Effector memory CD8-positive, alpha-beta T cell (primary cell): ENCODE measurements around the gene PPFIA2.

Experiments used
- ATAC-seq: fragments of 150-1000 bp; cut with Tn5 transposase; replicated peaks from 2 replicates; pipeline ENCODE4 v1.10.0; 2021; ENCODE audit warnings: mild to moderate bottlenecking, moderate library complexity
- DNase-seq, 3 experiments: peaks; one replicate each; pipeline ENCODE4 v3.0.0; 2021
- H3K27ac Mint-ChIP-seq, 2 donors: one replicate each; pipeline ENCODE4 v1.8.0; 2022; ENCODE audit warnings: mild to moderate bottlenecking in 2 of 2, mixed read lengths in 2 of 2, moderate library complexity in 2 of 2
- H3K27me3 Mint-ChIP-seq, 2 donors: one replicate each; pipeline ENCODE4 v1.8.0; 2022; ENCODE audit warnings: mixed read lengths in 2 of 2
- H3K36me3 Mint-ChIP-seq: one replicate; pipeline ENCODE4 v1.8.0; 2022; ENCODE audit warnings: mild to moderate bottlenecking, moderate library complexity, mixed read lengths; ENCODE audit not compliant: insufficient read depth
- H3K4me1 Mint-ChIP-seq, 2 donors: one replicate each; pipeline ENCODE4 v1.8.0; 2022; ENCODE audit warnings: low read depth in 2 of 2, mixed read lengths in 2 of 2
- H3K4me3 Mint-ChIP-seq, 2 donors: one replicate each; pipeline ENCODE4 v1.8.0; 2022; ENCODE audit warnings: mild to moderate bottlenecking in 2 of 2, mixed read lengths in 2 of 2, moderate library complexity in 2 of 2
- H3K9me3 Mint-ChIP-seq, 2 donors: one replicate each; pipeline ENCODE4 v1.8.0; 2022; ENCODE audit warnings: mixed read lengths in 2 of 2

Gene PPFIA2

DNA sequence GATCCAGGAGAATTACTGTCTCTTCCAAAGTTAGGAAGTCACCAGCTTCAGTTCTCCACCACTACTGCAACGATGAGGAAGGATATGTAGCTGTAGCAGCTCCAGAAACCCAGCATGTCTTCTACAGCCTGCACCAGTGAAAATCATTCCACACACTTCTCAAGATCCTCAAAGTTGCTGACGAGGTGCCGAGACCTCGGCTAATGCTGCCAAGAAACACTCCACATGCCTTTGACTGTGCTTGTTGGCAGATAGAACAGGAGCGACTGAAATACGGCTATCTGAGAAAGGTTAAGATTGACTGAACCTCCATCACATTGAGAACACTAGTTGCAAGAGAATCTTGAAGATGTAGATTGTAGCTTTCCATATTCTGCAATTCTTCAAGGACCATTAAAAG, 241.9 kb downstream of the PPFIA2 start:
- Mint-ChIP-seq H3K4me3 (no peak overlapping the region), H3K27me3 (no peaks in the 10 kb centered on the region), H3K36me3 (no peaks in the 10 kb centered on the region), H3K27ac (no peak overlapping the region), H3K4me1 (peaks cover 0 to 6% of the 10 kb centered on the region in 2 donors), H3K9me3 (peaks cover 6 to 7% of the 10 kb centered on the region in 2 donors)
- DNase-seq (no peak), ATAC-seq (no peak)

DNA sequence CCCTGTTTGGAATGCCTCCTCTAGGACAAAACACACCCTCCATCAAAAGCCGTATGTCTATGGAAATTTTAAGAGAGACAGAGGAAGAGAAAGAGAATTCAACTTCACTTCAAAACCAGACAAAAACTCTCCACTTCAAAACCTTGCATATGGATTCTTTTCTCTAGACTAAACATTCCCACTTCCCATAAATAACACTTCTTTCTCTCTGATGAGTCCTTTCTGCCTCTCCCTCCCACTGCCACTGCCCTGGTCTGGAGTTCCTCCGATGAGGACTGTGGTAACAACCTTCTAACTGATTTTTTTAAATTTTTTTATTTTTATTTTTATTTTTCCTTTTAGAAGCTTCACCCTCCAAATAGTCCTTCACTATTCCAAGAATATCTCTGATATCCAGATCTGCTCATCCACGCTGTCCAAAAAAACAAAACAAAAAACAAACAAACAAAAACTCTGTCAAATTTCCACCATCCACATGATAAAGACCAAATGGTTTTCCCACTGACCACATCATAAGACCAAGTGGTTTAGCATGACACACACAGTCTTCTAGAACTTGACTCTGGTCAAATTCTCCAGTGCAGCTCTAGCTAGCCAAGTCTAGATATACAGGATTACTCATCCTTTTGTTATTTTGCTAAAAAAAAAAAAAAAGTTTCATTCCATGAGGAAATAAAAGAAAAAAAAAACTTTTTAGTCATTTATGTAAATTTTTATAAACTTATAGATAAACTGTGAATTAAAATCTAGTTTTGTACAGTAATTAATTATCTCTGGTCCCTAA, 256.0 kb downstream of the PPFIA2 start:
- Mint-ChIP-seq H3K4me1 (no peaks in the 10 kb centered on the region), H3K36me3 (peaks cover 3% of the 10 kb centered on the region), H3K27me3 (no peaks in the 10 kb centered on the region), H3K27ac (no peak overlapping the region), H3K9me3 (peaks cover 7 to 10% of the 10 kb centered on the region in 2 donors), H3K4me3 (no peak overlapping the region)
- DNase-seq (no peak), ATAC-seq (no peak)

DNA sequence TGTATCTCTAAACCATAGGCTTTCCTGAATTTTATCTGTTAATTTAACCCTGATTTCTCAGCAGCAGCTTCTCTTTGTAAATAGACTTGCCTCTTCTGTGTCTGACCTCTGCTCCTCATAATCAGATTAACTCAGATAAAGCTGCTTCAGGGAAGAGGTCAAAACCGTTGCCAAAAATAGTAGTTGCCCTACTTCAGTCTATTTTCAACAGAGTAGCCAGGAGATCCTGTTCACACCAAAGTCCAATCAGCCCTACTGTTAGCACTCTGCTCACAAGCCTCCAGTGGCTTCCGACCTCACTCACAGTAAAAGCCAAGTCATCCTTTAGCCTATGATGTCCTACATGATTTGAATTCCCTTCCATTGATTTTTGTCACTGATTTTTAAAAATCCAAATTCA, 258.4 kb downstream of the PPFIA2 start:
- Mint-ChIP-seq H3K4me3 (no peak overlapping the region), H3K4me1 (no peaks in the 10 kb centered on the region), H3K36me3 (peaks cover 3% of the 10 kb centered on the region), H3K27ac (no peak overlapping the region), H3K9me3 (peaks cover 7 to 13% of the 10 kb centered on the region in 2 donors), H3K27me3 (no peaks in the 10 kb centered on the region)
- ATAC-seq = no peak
- no peak for DNase-seq

DNA sequence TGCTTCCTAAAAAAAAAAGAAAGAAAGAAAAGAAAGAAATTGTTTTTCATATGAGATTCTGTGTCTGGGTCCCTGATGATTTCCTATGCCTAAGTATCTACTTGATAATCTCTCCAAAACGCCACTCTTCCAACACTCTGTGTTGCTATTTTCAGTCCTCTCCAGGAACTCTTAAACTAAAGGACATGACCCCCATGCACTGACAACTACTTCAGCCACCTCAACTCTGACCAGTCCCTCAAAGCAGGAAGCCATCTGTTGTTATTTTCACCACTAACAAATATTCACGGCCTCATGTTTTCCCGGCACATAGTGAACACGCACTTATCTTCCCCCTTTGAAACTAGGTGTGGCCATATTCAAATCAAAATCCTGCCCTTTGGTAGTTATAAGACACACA, 259.3 kb downstream of the PPFIA2 start:
- Mint-ChIP-seq H3K9me3 (peaks cover 7 to 13% of the 10 kb centered on the region in 2 donors), H3K4me3 (no peak overlapping the region), H3K27me3 (no peaks in the 10 kb centered on the region), H3K36me3 (peaks cover 3% of the 10 kb centered on the region), H3K4me1 (no peaks in the 10 kb centered on the region), H3K27ac (no peak overlapping the region)
- no peak for DNase-seq
- no peak for ATAC-seq

DNA sequence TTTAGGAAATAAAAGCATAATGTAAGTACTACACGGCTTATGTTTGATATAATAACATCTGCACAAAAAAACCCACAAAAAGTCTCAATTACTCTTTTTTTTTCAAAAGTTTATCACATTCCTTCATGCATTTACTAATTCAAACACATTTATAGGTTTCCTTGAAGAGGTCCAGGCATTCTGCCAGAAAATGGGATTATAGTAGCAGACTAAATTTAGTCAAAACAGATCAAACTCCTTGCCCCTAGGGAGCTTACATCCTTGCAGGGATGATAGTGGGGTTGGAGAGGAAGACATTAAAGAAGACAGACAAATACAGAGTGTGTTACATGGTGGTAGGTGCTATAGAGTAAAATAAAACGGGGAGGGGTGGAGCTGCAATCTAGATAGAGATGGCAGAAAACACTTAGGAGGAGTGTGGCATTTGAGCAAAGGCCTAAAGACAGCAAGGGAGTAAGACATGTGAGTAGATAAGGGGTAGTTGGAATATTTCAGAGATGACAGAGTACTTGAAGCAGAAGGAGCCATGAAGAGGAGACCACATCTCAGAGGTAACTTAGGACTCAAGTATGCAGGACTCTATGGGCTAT, 266.9 kb downstream of the PPFIA2 start:
- no peak for ATAC-seq
- Mint-ChIP-seq H3K36me3 (no peaks in the 10 kb centered on the region), H3K27ac (no peak overlapping the region)

DNA sequence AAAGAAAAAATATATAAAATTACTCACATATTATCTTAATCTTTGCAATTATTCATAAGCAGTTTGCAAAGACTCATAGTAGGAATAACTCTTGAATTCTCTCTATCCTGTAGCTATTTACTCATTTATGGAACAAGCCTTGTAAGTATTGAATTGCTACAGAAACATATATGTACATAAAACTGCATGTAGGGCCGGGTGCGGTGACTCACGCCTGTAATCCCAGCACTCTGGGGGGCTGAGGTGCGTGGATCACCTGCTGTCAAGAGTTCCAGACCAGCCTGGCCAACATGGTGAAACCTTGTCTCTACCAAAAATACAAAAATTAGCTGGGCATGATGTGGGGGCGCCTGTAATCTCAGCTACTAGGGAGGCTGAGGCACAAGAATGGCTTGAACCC, 286.2 kb downstream of the PPFIA2 start:
- H3K4me1 Mint-ChIP-seq = no peaks in the 10 kb centered on the region
- H3K27ac Mint-ChIP-seq = no peak overlapping the region
- peaks cover 3 to 6% of the 10 kb centered on the region in 2 donors for H3K9me3 Mint-ChIP-seq
- no peaks in the 10 kb centered on the region for H3K36me3 Mint-ChIP-seq
- DNase-seq (no peak), ATAC-seq (no peak)
- no peaks in the 10 kb centered on the region for H3K27me3 Mint-ChIP-seq
- H3K4me3 Mint-ChIP-seq = no peak overlapping the region

More for the DNA sequence above, 266.9 kb downstream of the PPFIA2 start:
- Mint-ChIP-seq H3K27me3 (no peaks in the 10 kb centered on the region), H3K9me3 (peaks cover 0 to 4% of the 10 kb centered on the region in 2 donors), H3K4me1 (no peaks in the 10 kb centered on the region), H3K4me3 (no peak overlapping the region)
- no peak for DNase-seq

DNA sequence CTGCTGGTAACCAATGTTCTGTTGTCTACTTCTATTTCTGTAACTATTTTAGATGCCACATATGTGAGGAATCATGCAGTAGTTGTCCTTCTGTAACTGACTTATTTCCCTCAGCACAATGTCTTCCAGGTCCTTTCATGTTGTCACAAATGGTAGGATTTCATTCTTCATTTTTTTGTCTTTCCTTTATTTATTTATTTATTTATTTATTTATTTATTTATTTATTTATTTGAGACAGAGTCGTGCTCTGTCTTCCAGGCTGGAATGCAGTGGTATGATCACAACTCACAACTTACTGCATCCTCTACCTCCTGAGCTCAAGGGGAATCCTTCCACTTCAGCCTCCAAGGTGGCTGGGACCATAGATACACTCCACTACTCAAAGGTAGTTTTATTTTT, 288.2 kb downstream of the PPFIA2 start:
- H3K27ac Mint-ChIP-seq = no peak overlapping the region
- peaks cover 0 to 3% of the 10 kb centered on the region in 2 donors for H3K9me3 Mint-ChIP-seq
- ATAC-seq (no peak), DNase-seq (no peak)
- no peak overlapping the region for H3K4me3 Mint-ChIP-seq
- no peaks in the 10 kb centered on the region for H3K36me3 Mint-ChIP-seq
- H3K27me3 Mint-ChIP-seq = no peaks in the 10 kb centered on the region
- H3K4me1 Mint-ChIP-seq = no peaks in the 10 kb centered on the region

DNA sequence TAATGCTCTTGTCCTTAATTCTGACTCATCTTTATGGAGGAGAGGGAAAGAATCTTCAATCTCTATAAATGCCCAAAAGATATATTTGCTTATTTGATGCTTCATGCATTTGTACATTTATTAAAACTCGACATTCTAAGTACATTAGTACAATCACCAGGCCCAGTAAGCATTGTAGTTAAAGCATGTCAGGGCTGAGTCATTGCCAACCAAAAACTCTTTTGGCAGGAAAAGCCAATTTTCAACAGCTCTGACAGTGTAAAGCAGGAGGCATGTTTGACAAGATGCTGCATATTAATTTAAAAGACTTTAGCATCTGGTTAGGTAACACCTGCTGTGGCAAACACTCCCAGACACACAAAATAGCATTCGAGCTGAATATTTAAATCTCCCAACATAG, 290.9 kb downstream of the PPFIA2 start:
- no peaks in the 10 kb centered on the region for H3K27me3 Mint-ChIP-seq
- ATAC-seq (no peak), DNase-seq (no peak)
- no peak overlapping the region for H3K4me3 Mint-ChIP-seq
- no peak overlapping the region for H3K27ac Mint-ChIP-seq
- no peaks in the 10 kb centered on the region for H3K4me1 Mint-ChIP-seq
- no peaks in the 10 kb centered on the region for H3K36me3 Mint-ChIP-seq
- peaks cover 0 to 3% of the 10 kb centered on the region in 2 donors for H3K9me3 Mint-ChIP-seq

DNA sequence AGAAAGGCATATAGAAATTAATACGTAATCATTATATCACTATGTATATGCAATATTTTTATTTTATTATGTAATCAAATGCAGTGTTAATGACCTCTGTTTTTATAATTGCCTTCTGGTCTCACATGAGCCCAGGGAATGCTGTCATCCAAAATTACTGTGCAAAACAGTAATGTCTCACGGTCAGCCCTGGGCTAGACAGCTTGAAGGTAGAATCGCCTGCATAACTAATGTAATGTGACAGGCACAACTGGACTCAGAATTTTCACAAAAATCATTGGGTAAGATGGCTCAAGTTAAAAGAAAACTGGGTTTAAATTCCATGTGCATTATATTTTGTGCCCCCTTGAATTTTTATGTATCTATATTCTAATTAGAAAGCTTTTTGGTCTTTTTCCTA, 293.3 kb downstream of the PPFIA2 start:
- Mint-ChIP-seq H3K27me3 (no peaks in the 10 kb centered on the region), H3K27ac (no peak overlapping the region), H3K9me3 (peaks cover 8 to 9% of the 10 kb centered on the region in 2 donors), H3K4me3 (no peak overlapping the region), H3K36me3 (no peaks in the 10 kb centered on the region), H3K4me1 (no peaks in the 10 kb centered on the region)
- DNase-seq (no peak), ATAC-seq (no peak)

DNA sequence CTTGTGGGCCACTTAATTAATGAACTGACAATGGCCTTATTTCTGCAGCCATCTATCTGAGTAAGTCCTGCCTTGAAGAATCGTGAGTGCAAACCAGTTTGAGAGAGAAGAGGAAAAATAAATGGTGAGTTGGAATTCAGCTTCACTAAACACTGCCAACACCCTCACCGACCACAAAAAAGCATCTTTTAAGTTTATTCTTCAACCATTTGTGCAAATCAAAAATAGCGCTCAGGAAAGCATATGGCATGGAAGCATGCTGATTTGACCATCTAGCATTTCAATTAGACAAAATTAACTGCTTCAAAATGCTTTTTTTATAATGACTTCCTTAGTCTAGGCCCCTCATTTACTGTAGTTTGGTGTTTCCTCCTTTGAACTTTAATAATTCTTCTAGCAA, 294.0 kb downstream of the PPFIA2 start:
- H3K9me3 Mint-ChIP-seq = peaks cover 8 to 9% of the 10 kb centered on the region in 2 donors
- no peak overlapping the region for H3K27ac Mint-ChIP-seq
- no peaks in the 10 kb centered on the region for H3K4me1 Mint-ChIP-seq
- no peaks in the 10 kb centered on the region for H3K36me3 Mint-ChIP-seq
- ATAC-seq (no peak), DNase-seq (no peak)
- no peak overlapping the region for H3K4me3 Mint-ChIP-seq
- H3K27me3 Mint-ChIP-seq = no peaks in the 10 kb centered on the region

DNA sequence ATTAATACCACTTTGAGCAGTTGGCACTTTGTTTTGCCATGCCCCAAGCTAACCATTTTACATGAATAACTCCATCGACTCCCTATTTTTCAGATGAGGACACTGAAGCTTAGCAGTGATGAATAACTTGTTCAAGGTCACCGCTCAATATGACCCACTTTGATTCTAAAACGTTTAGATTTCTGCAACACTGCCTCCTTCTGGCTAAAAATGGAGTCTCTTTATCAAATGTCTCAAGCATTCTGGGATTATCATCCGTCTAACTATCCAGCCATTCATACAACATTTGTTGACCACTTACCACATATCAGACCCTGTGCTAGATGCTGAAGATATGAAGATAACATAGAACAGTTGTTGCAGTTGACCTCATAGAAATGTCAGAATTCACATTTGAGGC, 298.0 kb downstream of the PPFIA2 start:
- ATAC-seq = no peak
- Mint-ChIP-seq H3K4me1 (no peaks in the 10 kb centered on the region), H3K36me3 (no peaks in the 10 kb centered on the region), H3K27me3 (no peaks in the 10 kb centered on the region), H3K4me3 (no peak overlapping the region), H3K27ac (no peak overlapping the region), H3K9me3 (peaks cover 8% of the 10 kb centered on the region in 2 donors)
- no peak for DNase-seq

DNA sequence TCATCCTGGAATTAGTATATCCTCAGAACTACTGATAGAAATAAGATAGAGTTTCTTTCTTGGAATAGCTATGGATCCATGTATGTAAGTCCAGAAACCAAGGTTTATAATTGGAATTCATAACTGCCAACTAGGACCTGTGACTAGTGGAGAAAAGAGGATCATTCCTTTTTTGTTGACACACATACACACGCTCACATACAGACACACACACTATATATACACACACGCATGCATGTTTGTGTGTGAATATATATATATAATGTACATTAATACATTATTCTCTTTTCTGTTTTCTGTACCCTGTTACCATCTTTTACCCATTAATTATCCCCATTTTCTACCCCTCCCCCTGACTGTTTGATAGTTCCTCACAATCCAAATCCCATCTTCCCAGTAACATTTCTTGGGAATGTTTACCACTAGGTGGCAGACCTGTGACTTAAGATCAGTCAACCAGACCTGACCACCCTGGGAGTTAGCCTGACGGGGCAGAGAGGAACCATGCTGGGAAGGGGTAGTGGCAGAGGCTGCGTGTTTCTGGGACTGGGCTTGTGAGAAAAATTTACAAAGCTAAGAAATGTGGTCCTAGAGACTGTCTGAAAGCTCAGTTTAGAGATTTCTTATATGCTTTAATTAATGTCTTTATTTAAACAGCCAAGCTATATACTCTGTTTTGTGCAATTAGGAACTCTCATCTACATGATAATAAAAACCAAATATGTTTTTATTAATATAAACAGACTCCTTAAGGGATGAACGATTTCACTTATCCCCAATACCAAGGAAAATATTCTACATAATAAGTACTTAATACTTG, 308.0 kb downstream of the PPFIA2 start:
- H3K4me1 Mint-ChIP-seq = no peaks in the 10 kb centered on the region
- H3K4me3 Mint-ChIP-seq = no peak overlapping the region
- no peak for DNase-seq
- H3K9me3 Mint-ChIP-seq = peaks cover 8 to 10% of the 10 kb centered on the region in 2 donors
- H3K36me3 Mint-ChIP-seq = no peaks in the 10 kb centered on the region
- H3K27ac Mint-ChIP-seq = no peak overlapping the region
- no peaks in the 10 kb centered on the region for H3K27me3 Mint-ChIP-seq
- ATAC-seq = no peak

DNA sequence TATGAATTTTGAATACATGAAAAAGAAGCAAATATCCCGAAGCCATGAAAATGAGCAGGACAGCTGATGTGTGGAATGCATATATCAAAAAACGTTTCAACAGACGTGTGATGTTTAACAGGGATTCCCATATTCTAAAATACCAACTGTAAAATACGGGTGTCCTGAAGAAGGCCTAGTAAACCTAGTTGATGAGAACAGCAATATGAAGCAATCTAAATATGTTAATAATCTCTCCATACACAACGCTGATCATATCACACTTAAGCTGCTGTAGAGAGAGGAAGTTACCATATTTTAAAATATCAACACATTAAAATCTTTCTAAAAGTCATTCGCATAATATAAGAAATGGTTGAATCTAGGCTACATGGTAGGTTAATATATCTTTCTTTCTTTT, 317.5 kb downstream of the PPFIA2 start:
- peaks cover 0 to 4% of the 10 kb centered on the region in 2 donors for H3K9me3 Mint-ChIP-seq
- no peaks in the 10 kb centered on the region for H3K27me3 Mint-ChIP-seq
- no peak overlapping the region for H3K27ac Mint-ChIP-seq
- H3K4me1 Mint-ChIP-seq = no peaks in the 10 kb centered on the region
- DNase-seq = no peak
- no peak overlapping the region for H3K4me3 Mint-ChIP-seq
- no peaks in the 10 kb centered on the region for H3K36me3 Mint-ChIP-seq
- no peak for ATAC-seq

DNA sequence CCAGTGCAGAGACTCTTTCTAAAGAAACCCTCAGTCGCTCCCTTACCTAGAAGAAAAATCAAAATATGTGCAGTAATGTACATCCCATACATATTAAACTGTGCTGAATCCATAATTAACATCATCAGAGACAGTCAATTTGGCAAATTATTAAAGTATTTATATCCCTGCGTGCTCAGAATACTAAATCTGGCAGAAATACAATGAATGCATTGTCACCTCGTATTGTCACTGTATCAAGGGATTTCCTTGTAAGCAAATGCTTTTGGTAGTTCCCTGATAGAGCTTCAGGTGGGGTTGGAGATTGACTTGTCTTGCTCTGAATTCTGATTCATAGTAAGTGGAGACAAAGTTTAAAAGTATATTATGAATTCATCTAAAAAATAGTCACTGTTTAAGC, 319.1 kb downstream of the PPFIA2 start:
- ATAC-seq (no peak), DNase-seq (no peak)
- Mint-ChIP-seq H3K27me3 (no peaks in the 10 kb centered on the region), H3K27ac (no peak overlapping the region), H3K9me3 (peaks cover 0 to 4% of the 10 kb centered on the region in 2 donors), H3K36me3 (no peaks in the 10 kb centered on the region), H3K4me1 (no peaks in the 10 kb centered on the region), H3K4me3 (no peak overlapping the region)
